Measurements from ENCODE around the gene PSMG1.

GRCh38 chr21:39176271-39176709 is 7.0 kb downstream of the PSMG1 start:
- TF ChIP-seq POLR2A (IDR thresholded peaks at IDR 0.05), result no peak
- TF ChIP-seq CTCF (IDR thresholded peaks at IDR 0.05), result no peak
